Sigmoid colon (tissue), 7 donors: Measurements from ENCODE around the gene PUM1. TPM values are rescaled to one million over a fixed set of nuclear protein-coding genes. Genes with fewer than 3 reads are reported as not detected.

Experiments
- DNase-seq: peaks from one replicate; pipeline ENCODE4 v3.0.0-alpha.2; 2019
- H3K27ac ChIP-seq, 4 donors: fragments of 200-600 bp; sonication (generic); one replicate each; pipeline ENCODE4 v1.5.1; 2016 to 2019; ENCODE audit warnings: mild to moderate bottlenecking in 1 of 4
- H3K27me3 ChIP-seq, 3 donors: fragments of 200-600 bp; sonication (generic); one replicate each; pipeline ENCODE4 v1.5.1; 2019; ENCODE audit warnings: mild to moderate bottlenecking in 1 of 3
- H3K36me3 ChIP-seq, 4 donors: fragments of 200-600 bp; sonication (generic); one replicate each; pipeline ENCODE4 v1.5.1; 2016 to 2019
- H3K4me1 ChIP-seq, 4 donors: fragments of 200-600 bp; sonication (generic); one replicate each; pipeline ENCODE4 v1.5.1; 2017 to 2019
- H3K4me3 ChIP-seq, 4 donors: fragments of 200-600 bp; sonication (generic); one replicate each; pipeline ENCODE4 v1.5.1; 2017 to 2019; ENCODE audit warnings: mild to moderate bottlenecking in 2 of 4, moderate library complexity in 1 of 4
- H3K9me3 ChIP-seq, 4 donors: fragments of 200-600 bp in 3 of 4; sonication (generic) in 3 of 4; one replicate each; pipeline versions ENCODE4 v1.5.1 to v1.6.1; 2013 to 2019
- CTCF ChIP-seq, 4 experiments: fragments of 450-650 bp in 3 of 4; fragments of 200-600 bp in 1 of 4; IDR thresholded peaks; one replicate each; pipeline ENCODE4 v1.5.1; 2016 to 2019; ENCODE audit warnings: antibody characterized with exemption in 4 of 4, mild to moderate bottlenecking in 3 of 4, moderate library complexity in 2 of 4
- EP300 ChIP-seq, 4 donors: sonication (generic); formaldehyde crosslinking; IDR thresholded peaks; one replicate each; pipeline ENCODE4 v1.6.1; 2017; ENCODE audit warnings: antibody characterized with exemption in 4 of 4
- POLR2A ChIP-seq, 2 donors: fragments of 450-650 bp; IDR thresholded peaks; one replicate each; pipeline ENCODE4 v1.6.1; 2016; ENCODE audit warnings: antibody characterized with exemption in 2 of 2, mild to moderate bottlenecking in 2 of 2, moderate library complexity in 2 of 2
- POLR2AphosphoS5 ChIP-seq, 4 donors: sonication (generic); formaldehyde crosslinking; IDR thresholded peaks; one replicate each; pipeline ENCODE4 v1.6.1; 2017; ENCODE audit warnings: antibody characterized with exemption in 4 of 4
- WGBS, 2 donors: extraction: QIAGEN DNeasy Blood & Tissue Kit; methylation state at CpG; one replicate each; pipeline ENCODE4 v1.1.7; 2013; 5-methylcytosine and 5-hydroxymethylcytosine counted together
- intact Hi-C: fragments of 100-400 bp; cut with DNase I; formaldehyde crosslinking; loops from one replicate; pipeline ENCODE4 v1.15.1; 2023
- polyA plus RNA-seq, 3 donors: library from polyadenylated mRNA; stranded (reverse); fragments of 200-250 nt; gene quantifications; one replicate each; pipeline ENCODE4 v1.2.3, GENCODE V29; 2013
- total RNA-seq, 4 donors: library from RNA; depleted of rRNA; stranded (reverse); fragments of >200 nt; gene quantifications; one replicate each; pipeline ENCODE4 v1.1.0, GENCODE V29; 2016
- donor health status: healthy with polysubstance abuse.
- donor health status: Bipolar disorder and iron deficiency.
- donor health status: healthy.

Gene PUM1
- total and polyA plus RNA-seq, 7 donors: 16.9 to 89.5 (median 66.4) TPM

- H3K9me3 ChIP-seq: no peaks in the 10 kb centered on the region
- H3K27ac ChIP-seq: peak overlapping the region in 2 of 4 donors; percentile 9 to 60
- no peak overlapping the region for H3K4me3 ChIP-seq
- H3K27me3 ChIP-seq: no peaks in the 10 kb centered on the region
- 80 to 89% methylated on average over 4 of the region's 4 CpGs for WGBS, 2 donors
- DNase-seq: no peak
- intact Hi-C loops: no loop called here
- TF ChIP-seq CTCF (IDR thresholded peaks at IDR 0.05) (no peak), POLR2AphosphoS5 (IDR thresholded peaks at IDR 0.05) (no peak), POLR2A (IDR thresholded peaks at IDR 0.05) (no peak), EP300 (IDR thresholded peaks at IDR 0.05) (no peak)
- H3K4me1 ChIP-seq: peaks cover 0 to 67% (median 53%) of the 10 kb centered on the region in 4 donors
- H3K36me3 ChIP-seq: peaks cover 0 to 19% (median 8%) of the 10 kb centered on the region in 4 donors
Measured at GRCh38 chr1:30984165-30984889, 81.2 kb downstream of the PUM1 start.

GRCh38 chr1:30982937-30983336 lies 82.6 kb downstream of the PUM1 start:
- intact Hi-C loops: no loop called here
- H3K27ac ChIP-seq: peak overlapping the region in 2 of 4 donors; percentile 10 to 25
- no peaks in the 10 kb centered on the region for H3K27me3 ChIP-seq
- TF ChIP-seq EP300 (IDR thresholded peaks at IDR 0.05) (no peak), POLR2AphosphoS5 (IDR thresholded peaks at IDR 0.05) (no peak), CTCF (IDR thresholded peaks at IDR 0.05) (no peak), POLR2A (IDR thresholded peaks at IDR 0.05) (no peak)
- peaks cover 0 to 31% (median 8%) of the 10 kb centered on the region in 4 donors for H3K36me3 ChIP-seq
- no peak overlapping the region for H3K4me3 ChIP-seq
- peaks cover 0 to 54% (median 42%) of the 10 kb centered on the region in 4 donors for H3K4me1 ChIP-seq
- 52 to 79% methylated on average over 1 of the region's 1 CpG for WGBS, 2 donors
- H3K9me3 ChIP-seq: no peaks in the 10 kb centered on the region
- no peak for DNase-seq

GRCh38 chr1:30982431-30982830 lies 83.1 kb downstream of the PUM1 start:
- H3K36me3 ChIP-seq: peaks cover 0 to 36% (median 8%) of the 10 kb centered on the region in 4 donors
- H3K27ac ChIP-seq: peak overlapping the region in 1 of 4 donors; percentile 25
- intact Hi-C loops: no loop called here
- DNase-seq: no peak
- H3K4me1 ChIP-seq: peaks cover 0 to 54% (median 38%) of the 10 kb centered on the region in 4 donors
- no peaks in the 10 kb centered on the region for H3K27me3 ChIP-seq
- H3K9me3 ChIP-seq: no peaks in the 10 kb centered on the region
- TF ChIP-seq CTCF (IDR thresholded peaks at IDR 0.05) (no peak), EP300 (IDR thresholded peaks at IDR 0.05) (no peak), POLR2AphosphoS5 (IDR thresholded peaks at IDR 0.05) (no peak), POLR2A (IDR thresholded peaks at IDR 0.05) (no peak)
- no peak overlapping the region for H3K4me3 ChIP-seq

- DNase-seq: no peak
- intact Hi-C loops: no loop called here
- TF ChIP-seq CTCF (IDR thresholded peaks at IDR 0.05) (no peak), POLR2A (IDR thresholded peaks at IDR 0.05) (no peak), POLR2AphosphoS5 (IDR thresholded peaks at IDR 0.05) (no peak), EP300 (IDR thresholded peaks at IDR 0.05) (no peak)
- H3K4me1 ChIP-seq: peaks cover 0 to 57% (median 37%) of the 10 kb centered on the region in 4 donors
- H3K9me3 ChIP-seq: no peaks in the 10 kb centered on the region
- H3K27me3 ChIP-seq: no peaks in the 10 kb centered on the region
- H3K4me3 ChIP-seq: no peak overlapping the region
- 86 to 90% methylated on average over 6 of the region's 6 CpGs for WGBS, 2 donors
- no peak overlapping the region for H3K27ac ChIP-seq
- H3K36me3 ChIP-seq: peaks cover 0 to 42% (median 8%) of the 10 kb centered on the region in 4 donors
Measured at GRCh38 chr1:30981172-30981571, 84.3 kb downstream of the PUM1 start.
